HG03139 (cell line): ENCODE results near the gene SLC45A3.

Experiments
- ATAC-seq: cut with Tn5 transposase; IDR thresholded peaks from one replicate; pipeline ENCODE4 v1.9.1; 2021; ENCODE audit not compliant: unreplicated experiment

Gene SLC45A3

DNA sequence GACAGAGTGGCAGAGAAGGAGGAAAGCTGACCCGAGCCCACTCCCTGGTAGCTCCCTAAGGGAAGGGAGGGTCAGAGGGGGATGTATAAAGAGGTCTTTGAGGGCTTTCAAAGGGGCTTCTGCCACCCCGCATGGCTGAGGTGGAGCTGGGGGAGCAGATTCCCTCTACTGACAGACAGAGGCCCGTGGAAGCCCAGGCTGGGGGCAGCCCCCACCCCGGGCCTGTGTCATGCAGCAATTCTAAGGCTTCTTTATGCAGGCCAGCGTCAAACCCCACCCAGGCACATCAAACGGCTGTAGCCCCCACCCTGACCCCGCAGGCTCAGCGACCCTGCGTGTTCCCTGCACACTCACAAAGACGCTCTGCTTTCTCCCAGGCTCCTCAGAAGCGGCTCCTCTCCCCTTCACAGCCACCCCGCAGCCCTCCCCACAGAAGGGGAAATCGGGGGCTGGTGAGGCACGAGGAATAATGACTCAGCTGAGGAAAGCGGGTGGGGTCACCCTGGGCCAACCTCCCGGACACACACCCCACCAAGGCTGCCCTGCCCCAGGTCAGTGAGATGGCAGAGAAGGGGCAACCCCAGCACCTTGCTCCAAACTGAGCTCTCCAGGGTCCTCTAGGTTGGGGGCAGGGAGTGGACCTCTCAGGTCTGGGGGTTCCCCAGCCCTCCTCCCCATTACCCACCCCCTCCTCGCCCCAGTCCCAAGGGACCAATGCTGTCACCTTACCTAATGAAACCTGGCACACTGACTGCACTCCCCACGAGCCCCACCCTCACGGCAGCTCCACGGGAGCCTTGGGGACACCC, 10.8 kb downstream of the SLC45A3 start:
- ATAC-seq: no peak

DNA sequence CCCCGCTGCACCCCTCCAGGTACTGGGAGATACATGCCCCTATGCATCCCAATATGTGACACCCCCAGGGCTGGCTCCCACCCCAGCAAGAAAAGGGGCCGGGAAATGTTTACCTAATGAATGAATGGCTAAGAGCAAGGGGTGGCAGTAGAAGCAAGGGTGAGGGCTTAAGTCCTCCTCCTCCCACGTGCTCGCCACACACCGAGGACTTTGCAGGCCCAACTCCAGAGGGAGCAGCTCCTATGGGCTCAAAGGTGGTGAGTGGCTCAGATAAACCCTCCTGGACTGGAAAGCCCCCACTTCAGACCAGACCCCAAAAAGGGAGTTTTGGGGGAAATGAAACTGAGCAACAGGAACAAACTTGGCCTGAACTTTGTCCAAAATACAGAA, 11.4 kb downstream of the SLC45A3 start:
- no peak for ATAC-seq

DNA sequence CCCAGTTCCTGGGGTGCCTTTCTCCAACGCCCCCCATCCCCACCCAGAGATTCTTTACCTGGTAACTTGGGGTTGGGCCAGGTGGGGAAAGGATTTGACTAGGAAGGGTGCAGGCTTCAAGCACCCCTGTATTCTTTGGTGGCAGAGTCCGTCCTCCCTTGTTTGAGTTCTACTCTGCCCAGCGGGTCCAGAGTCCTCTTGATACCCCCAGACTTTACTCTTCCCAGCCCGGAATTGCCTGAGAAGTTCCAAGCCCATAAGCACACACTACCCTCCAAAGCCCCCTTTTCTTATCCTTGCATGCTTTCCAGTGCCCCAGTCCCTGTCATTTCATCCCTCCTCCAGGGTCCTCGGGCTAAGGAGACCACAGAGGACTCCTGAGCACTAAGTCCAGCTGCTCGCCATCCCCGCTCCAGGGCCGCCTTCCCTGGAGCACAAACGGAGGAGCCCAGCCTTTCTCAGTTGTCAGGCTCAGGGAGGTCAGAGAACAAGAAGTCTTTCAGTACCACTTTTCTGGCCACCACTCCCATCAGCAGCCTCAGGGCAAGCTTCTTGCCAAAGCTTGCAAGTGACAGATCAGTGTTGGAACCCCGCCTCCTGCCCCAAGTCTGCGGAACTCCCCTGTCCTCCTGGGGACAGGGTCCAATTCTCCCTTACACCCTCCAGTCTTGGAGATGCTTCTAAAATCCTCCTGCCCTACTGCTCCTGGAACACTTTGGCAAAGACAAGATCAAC, 12.2 kb downstream of the SLC45A3 start:
- no peak for ATAC-seq

GRCh38 chr1:205666372-205667166, 13.7 kb downstream of the SLC45A3 start:
- no peak for ATAC-seq

- no peak for ATAC-seq
Measured at GRCh38 chr1:205665201-205666045, 14.9 kb downstream of the SLC45A3 start.

DNA sequence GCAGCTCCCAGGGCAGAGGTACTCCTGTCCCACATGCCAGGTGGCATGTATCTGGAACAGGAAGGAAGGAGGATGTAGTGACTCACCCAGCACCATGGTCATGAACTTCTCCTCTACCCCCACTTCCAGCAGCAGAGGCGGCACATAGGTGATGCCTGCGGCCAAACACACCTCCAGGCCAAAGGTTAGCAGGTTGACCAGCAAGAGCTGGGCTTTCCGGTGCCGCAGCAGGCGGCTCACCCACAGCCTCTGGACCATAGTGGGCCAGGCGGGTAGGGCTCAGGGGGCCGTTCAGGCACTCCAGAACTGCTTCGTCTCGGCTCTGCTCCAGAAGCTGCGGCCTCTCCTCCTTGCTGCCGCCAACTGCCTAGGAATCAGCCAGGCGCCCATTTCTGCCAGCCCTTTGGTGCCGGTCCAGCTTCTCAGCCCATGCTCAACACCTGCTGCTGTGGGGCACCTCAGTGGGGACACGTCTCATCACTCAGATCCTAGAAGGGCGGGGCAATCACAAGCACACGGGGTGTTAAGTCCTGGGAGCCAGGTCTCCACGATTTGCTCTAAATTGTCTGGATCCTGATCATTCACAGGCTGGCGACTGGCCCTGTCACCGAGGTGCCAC, 15.8 kb downstream of the SLC45A3 start:
- ATAC-seq: no peak

DNA sequence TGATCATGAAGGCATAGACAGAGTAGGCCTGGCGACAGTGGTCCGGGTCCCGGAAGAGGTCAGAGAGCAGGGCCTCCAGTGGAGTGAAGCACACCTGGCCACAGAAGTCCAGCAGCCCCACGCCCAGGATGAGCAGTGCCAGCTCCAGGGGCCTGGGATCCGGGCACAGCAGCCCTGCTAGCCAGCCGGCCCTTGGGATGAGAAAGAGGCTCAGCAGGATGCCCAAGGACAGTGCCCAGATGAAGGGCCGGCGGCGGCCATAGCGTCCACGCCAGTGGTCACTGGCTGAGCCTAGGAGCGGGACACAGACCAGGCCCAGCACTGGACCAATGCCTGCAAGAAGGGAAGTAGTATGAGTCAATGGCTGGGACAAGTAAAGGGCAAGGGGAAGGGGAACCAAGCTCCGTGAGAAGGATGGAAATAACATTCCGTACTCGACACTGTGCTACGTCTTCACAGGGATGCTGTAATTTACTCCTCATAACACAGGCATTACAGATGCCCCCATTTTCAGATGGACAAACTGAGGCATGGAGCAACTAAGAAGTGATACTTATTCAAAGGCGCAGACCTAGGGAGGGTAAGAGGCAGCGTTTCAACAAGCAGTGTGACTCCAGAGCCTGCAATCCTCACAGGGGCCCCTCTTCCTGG, 16.9 kb downstream of the SLC45A3 start:
- ATAC-seq: no peak

- ATAC-seq: no peak
Measured at GRCh38 chr1:205662791-205663190, 17.5 kb downstream of the SLC45A3 start.

- ATAC-seq: no peak
Measured at GRCh38 chr1:205662135-205662738, 18.1 kb downstream of the SLC45A3 start.

GRCh38 chr1:205661429-205662134, 18.7 kb downstream of the SLC45A3 start:
- no peak for ATAC-seq

DNA sequence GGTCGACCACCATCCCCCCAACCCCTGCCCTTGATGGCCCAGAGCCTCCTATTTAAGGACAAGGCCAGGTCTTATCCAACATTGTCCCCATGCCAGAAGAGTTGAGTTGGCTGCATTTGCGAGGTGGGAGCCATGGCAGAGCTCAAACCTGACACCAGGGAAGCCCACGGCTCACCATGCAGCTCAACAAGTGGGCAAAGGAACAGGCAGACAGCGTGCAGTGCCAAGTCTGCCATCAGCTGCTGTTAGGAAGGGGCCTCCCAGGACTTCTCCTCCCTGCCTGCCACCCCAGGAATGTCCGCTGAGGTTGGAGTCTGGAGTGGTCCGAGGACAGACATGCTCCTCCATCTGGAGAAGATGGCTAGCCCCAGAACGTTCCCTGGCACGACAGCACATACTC, 19.9 kb downstream of the SLC45A3 start:
- no peak for ATAC-seq

DNA sequence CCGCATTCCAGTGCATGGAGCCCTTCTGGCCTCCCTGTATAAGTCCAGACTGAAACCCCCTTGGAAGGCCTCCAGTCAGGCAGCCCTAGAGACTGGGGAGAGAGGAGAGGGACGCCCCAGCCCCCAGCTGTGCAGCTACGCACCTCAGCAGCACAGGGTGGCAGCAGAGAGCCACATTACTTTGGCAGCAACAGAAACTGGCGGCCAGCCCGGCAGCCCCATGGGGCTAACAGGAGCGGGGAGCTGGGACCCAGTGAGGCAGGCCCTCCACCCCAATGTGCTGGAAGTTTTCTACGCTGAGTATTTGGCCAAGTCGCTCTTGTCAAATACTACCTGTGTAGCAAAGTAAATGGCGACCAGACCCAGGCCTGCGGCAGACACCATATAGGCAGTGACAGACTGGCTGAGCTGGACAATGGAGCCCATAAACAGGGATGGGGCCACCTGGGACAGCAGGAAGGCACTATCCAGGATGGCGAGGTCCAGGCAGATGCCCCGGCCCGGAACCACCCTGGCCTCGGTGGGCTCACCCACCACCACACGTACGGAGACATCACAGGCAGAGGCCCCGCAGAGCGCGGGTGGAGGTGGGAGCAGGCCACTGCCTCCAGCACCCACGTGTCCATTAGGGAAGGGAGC, 21.2 kb downstream of the SLC45A3 start:
- peak; percentile 73 for ATAC-seq

DNA sequence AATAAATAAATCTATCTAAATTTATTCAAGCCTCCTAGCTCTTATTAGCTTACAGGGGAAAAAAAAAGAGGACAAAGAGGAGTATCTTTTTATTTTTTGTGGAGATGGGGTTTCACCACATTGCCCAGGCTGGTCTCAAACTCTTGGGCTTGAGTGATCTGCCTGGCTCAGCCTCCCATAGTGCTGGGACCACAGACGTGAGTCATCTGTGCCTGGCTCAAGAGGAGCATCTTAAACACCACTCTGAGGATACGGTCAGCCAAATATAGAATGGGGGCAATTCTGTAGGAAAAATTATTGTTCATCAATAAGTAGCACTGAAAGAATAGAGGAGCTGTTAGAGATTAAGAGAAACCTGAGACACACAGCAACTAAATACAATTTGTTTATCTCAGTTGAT, 24.1 kb downstream of the SLC45A3 start:
- ATAC-seq: no peak

- no peak for ATAC-seq
Measured at GRCh38 chr1:205652984-205653383, 27.3 kb downstream of the SLC45A3 start.

DNA sequence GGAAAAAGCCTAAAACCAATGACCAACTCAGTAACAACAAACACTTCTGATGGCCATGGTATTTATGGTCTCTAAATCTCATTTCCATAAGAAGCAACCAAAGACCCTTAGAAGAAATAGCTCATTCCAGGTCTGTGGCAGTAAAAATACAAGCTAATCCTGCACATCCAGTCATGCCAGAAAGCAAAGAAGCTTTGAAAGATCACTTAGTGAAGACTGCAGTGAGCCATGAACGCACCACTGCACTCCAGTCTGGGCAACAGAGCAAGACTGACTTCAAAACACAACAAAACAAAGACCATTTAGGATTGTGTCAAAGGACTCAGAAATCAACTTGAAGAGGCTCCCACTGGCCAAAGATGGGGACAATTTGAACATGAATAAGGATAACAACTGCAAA, 30.1 kb downstream of the SLC45A3 start:
- ATAC-seq: no peak

GRCh38 chr1:205645519-205645918, 34.8 kb downstream of the SLC45A3 start:
- no peak for ATAC-seq

GRCh38 chr1:205642679-205643307, 37.5 kb downstream of the SLC45A3 start:
- no peak for ATAC-seq

DNA sequence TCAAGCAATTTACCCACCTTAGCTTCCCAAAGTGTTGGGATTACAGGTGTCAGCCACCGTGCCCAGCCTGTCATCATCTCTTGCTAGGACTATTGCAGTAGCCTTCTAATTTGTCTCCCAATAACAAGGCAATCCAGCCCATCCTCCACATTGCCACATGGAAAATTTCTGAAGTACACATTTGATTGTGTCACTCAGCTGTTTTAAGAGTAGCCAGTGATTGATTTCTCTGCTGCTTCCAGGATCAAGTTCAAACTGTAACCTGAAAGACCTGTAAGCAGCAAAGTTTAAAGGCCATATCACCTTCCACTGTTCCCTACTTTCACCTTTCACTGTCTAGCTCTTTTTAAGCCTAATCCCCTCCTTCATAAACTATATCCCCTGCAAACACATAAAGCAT, 40.7 kb downstream of the SLC45A3 start:
- no peak for ATAC-seq
